OCI-LY7 (cell line): ENCODE data around the gene PCDHGB2. TPM values are rescaled to one million over a fixed set of nuclear protein-coding genes. Genes with fewer than 3 reads are reported as not detected.

Source experiments
- BruUV-seq: library from RNA; stranded (reverse); fragments of 400-500 nt; replicated peaks from 2 replicates; lab custom pipeline; 2021; lab: Mats Ljungman, UMichigan
- CTCF ChIA-PET: fragments of 300-600 bp; sonication (Branson Sonifier 250); formaldehyde crosslinking; loops from one replicate; lab custom pipeline; 2022; ENCODE audit warnings: antibody characterized with exemption; ENCODE audit not compliant: unreplicated experiment; lab: Charles Lee
- POLR2A ChIA-PET: fragments of 300-600 bp; sonication (Branson Sonifier 250); formaldehyde crosslinking; loops from one replicate; lab custom pipeline; 2022; ENCODE audit warnings: antibody characterized with exemption; lab: Charles Lee
- DNase-seq: peaks from one replicate; pipeline ENCODE4 v3.0.0-alpha.2; 2015; ENCODE audit warnings: low spot score
- H2AFZ ChIP-seq: fragments of 200-600 bp; sonication (generic), shearing (Covaris generic); 2 replicates; pipeline ENCODE4 v1.6.1; 2014; ENCODE audit warnings: mild to moderate bottlenecking, antibody characterized with exemption, low read length, moderate library complexity
- H3K27ac ChIP-seq: fragments of 200-600 bp; sonication (generic); 2 replicates; pipeline ENCODE4 v1.5.1; 2014; ENCODE audit warnings: mixed run types, low read depth, mild to moderate bottlenecking, moderate library complexity, low read length, inconsistent platforms; ENCODE audit not compliant: poor library complexity, severe bottlenecking
- H3K36me3 ChIP-seq: fragments of 200-600 bp; sonication (generic); 2 replicates; pipeline ENCODE4 v1.6.1; 2014; ENCODE audit warnings: mild to moderate bottlenecking, antibody characterized with exemption, low read length, moderate library complexity, mixed read lengths; ENCODE audit not compliant: insufficient read depth
- H3K4me1 ChIP-seq: fragments of 200-600 bp; sonication (generic); 2 replicates; pipeline ENCODE4 v1.5.1; 2014; ENCODE audit warnings: mild to moderate bottlenecking, low read length; ENCODE audit not compliant: insufficient read depth, poor library complexity, severe bottlenecking
- H3K4me2 ChIP-seq: fragments of 200-600 bp; sonication (generic); 2 replicates; pipeline ENCODE4 v1.6.1; 2014; ENCODE audit warnings: mild to moderate bottlenecking, low read length
- H3K4me3 ChIP-seq: fragments of 200-600 bp; sonication (generic); 2 replicates; pipeline ENCODE4 v1.5.1; 2014; ENCODE audit warnings: mild to moderate bottlenecking, low read depth, low read length; ENCODE audit not compliant: poor library complexity, severe bottlenecking
- H3K79me2 ChIP-seq: fragments of 200-600 bp; sonication (generic); 2 replicates; pipeline ENCODE4 v1.6.1; 2016; ENCODE audit warnings: low read depth, mild to moderate bottlenecking, low read length, moderate library complexity, mixed read lengths; ENCODE audit not compliant: insufficient read depth
- H3K9me2 ChIP-seq: fragments of 200-600 bp; sonication (generic); 2 replicates; pipeline ENCODE4 v1.6.1; 2016; ENCODE audit warnings: mild to moderate bottlenecking, low read length, mixed read lengths; ENCODE audit not compliant: insufficient read depth
- H3K9me3 ChIP-seq: fragments of 200-600 bp; sonication (generic); 2 replicates; pipeline ENCODE4 v1.6.1; 2014; ENCODE audit warnings: mild to moderate bottlenecking, mixed run types, low read length, mixed read lengths
- H4K20me1 ChIP-seq: fragments of 200-600 bp; sonication (generic); 2 replicates; pipeline ENCODE4 v1.6.1; 2014; ENCODE audit warnings: mild to moderate bottlenecking, antibody characterized with exemption, low read length, moderate library complexity, mixed read lengths; ENCODE audit not compliant: insufficient read depth
- CTCF ChIP-seq: fragments of 200-600 bp; sonication (generic); conservative IDR thresholded peaks from 2 replicates; pipeline ENCODE4 v1.5.1; 2014; ENCODE audit warnings: mild to moderate bottlenecking, antibody characterized with exemption, low read length, moderate library complexity, mixed read lengths
- EZH2phosphoT487 ChIP-seq: fragments of 200-600 bp; sonication (generic); IDR thresholded peaks from 2 replicates; pipeline ENCODE4 v1.6.1; 2018; ENCODE audit warnings: low read depth, borderline replicate concordance, mild to moderate bottlenecking, mixed run types, antibody characterized with exemption, low read length, moderate library complexity, mixed read lengths
- intact Hi-C: fragments of 100-400 bp; cut with micrococcal nuclease; formaldehyde crosslinking; loops from one replicate; pipeline ENCODE4 v1.10.0; 2022; ENCODE audit not compliant: unreplicated experiment
- total RNA-seq, 2 experiments: library from RNA; depleted of rRNA in 1 of 2; stranded (reverse); fragments of >200 nt in 1 of 2; shearing (Covaris generic) in 1 of 2; gene quantifications; 2 replicates each; pipeline ENCODE4 v1.2.3, GENCODE V29; 2014 to 2022

Gene PCDHGB2
- total RNA-seq, 2 experiments from 2014 or later = 9.2 to 9.3 TPM

DNA sequence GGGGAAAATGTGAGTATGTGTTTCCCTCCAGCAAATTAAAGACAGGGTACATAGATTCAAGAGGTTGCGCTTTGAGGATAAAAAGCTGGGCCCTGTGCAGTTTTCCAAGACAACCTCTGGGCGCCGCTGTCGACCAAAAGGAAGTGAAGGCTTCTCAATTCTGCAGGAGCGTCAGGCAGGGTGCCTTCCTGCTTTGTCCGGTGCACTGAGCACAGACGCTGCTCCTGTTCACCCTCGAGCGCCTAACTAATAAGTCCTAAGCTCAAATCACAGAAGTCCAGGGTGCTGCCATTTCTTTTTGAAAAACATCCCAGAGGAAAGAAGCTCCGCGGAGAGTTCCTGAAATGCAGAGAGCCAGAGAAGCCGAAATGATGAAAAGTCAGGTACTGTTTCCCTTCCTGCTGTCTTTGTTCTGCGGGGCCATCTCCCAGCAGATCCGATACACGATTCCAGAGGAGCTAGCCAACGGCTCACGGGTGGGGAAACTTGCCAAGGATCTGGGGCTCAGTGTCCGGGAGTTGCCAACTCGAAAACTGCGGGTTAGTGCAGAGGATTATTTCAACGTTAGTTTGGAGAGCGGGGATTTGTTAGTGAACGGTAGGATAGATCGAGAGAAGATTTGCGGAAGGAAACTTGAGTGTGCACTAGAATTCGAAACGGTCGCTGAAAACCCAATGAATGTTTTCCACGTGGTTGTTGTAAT is 9.7 kb upstream of the PCDHGB2 start, which contains the start of gene PCDHGB1:
Gene PCDHGB1, plus strand, starts transcription at position 183 of the 703 bp plus-strand sequence. Its CDS starts 162 bp downstream, at position 345.
- no peaks in the 10 kb centered on the region for H4K20me1 ChIP-seq
- H3K9me3 ChIP-seq = no peaks in the 10 kb centered on the region
- no peaks in the 10 kb centered on the region for H3K9me2 ChIP-seq
- H3K27ac ChIP-seq = no peak within 1 kb of the TSS
- ChIA-PET CTCF (interaction anchor here (1.2 kb wide), 1 partner anchor 33 kb away, joined by 5 read pairs; no protein-coding TSS in a partner anchor), POLR2A (interaction anchor here (0.8 to 1.2 kb wide), 5 partner anchors 20 to 63 kb away, joined by 3 read pairs; partner anchors contain the start of genes PCDHGA1 and PCDHGA10)
- TSS peak; percentile 66 for BruUV-seq
- peak within 1 kb of the TSS; percentile 60 for H3K4me2 ChIP-seq
- no peaks in the 10 kb centered on the region for H3K36me3 ChIP-seq
- peak within 1 kb of the TSS; percentile 80 for H2AFZ ChIP-seq
- no peaks in the 10 kb centered on the region for H3K79me2 ChIP-seq
- peak; percentile 88 for TF ChIP-seq CTCF
- no peak for TF ChIP-seq EZH2phosphoT487
- intact Hi-C loops = loop anchor here (10.0 kb wide), 1 partner anchor 155 kb away; the partner anchor contains the start of genes PCDHB10 and PCDHB11
- peak; percentile 79 for DNase-seq
- H3K4me3 ChIP-seq = peak within 1 kb of the TSS; percentile 54
- peaks cover 7% of the 10 kb centered on the region for H3K4me1 ChIP-seq

DNA sequence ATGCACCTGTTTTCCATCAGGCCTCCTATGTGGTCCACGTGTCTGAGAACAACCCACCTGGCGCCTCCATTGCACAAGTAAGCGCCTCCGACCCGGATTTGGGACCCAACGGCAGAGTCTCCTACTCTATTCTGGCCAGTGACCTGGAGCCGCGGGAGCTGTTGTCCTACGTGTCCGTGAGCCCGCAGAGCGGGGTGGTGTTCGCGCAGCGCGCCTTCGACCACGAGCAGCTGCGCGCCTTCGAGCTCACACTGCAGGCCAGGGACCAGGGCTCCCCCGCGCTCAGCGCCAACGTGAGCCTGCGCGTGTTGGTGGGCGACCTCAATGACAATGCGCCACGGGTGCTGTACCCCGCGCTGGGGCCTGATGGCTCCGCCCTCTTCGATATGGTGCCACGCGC is 8.2 kb upstream of the PCDHGB2 start:
- ChIA-PET POLR2A (no interaction called here), CTCF (no interaction called here)
- Histone ChIP-seq H3K4me2 (no peak overlapping the region), H3K4me3 (no peak overlapping the region), H3K9me3 (no peaks in the 10 kb centered on the region), H3K4me1 (peaks cover 7% of the 10 kb centered on the region), H3K9me2 (no peaks in the 10 kb centered on the region), H2AFZ (no peak overlapping the region), H3K36me3 (no peaks in the 10 kb centered on the region), H3K79me2 (no peaks in the 10 kb centered on the region), H4K20me1 (no peaks in the 10 kb centered on the region), H3K27ac (no peak overlapping the region)
- intact Hi-C loops = loop anchor here (10.0 kb wide), 1 partner anchor 157 kb away; the partner anchor contains the start of genes PCDHB10 and PCDHB11
- no peak for TF ChIP-seq CTCF
- no peak for TF ChIP-seq EZH2phosphoT487
- no peak for DNase-seq
- BruUV-seq = no TSS peak
